Ishikawa (cell line): ENCODE data around the gene PRKN.

Source experiments
- CEBPB ChIP-seq: IDR thresholded peaks from 2 replicates; pipeline ENCODE4 v1.6.1; 2012
- EP300 ChIP-seq: IDR thresholded peaks from 2 replicates; pipeline ENCODE4 v1.6.1; 2012; ENCODE audit warnings: borderline replicate concordance
- MAX ChIP-seq: IDR thresholded peaks from 2 replicates; pipeline ENCODE4 v1.6.1; 2012
- RAD21 ChIP-seq: IDR thresholded peaks from 2 replicates; pipeline ENCODE4 v1.6.1; 2012; ENCODE audit warnings: low read depth
- REST ChIP-seq: IDR thresholded peaks from 2 replicates; pipeline ENCODE4 v1.6.1; 2012; ENCODE audit warnings: low read depth, mild to moderate bottlenecking
- TAF1 ChIP-seq: IDR thresholded peaks from 2 replicates; pipeline ENCODE4 v1.6.1; 2012; ENCODE audit warnings: low read depth, mild to moderate bottlenecking
- TCF12 ChIP-seq: IDR thresholded peaks from 2 replicates; pipeline ENCODE4 v1.6.1; 2012; ENCODE audit warnings: low read depth
- TEAD4 ChIP-seq: IDR thresholded peaks from 2 replicates; pipeline ENCODE4 v1.6.1; 2012
- YY1 ChIP-seq: IDR thresholded peaks from 2 replicates; pipeline ENCODE4 v1.6.1; 2012; ENCODE audit warnings: low read depth

- no peak for TF ChIP-seq TEAD4
- TF ChIP-seq TCF12: no peak
- TF ChIP-seq EP300: no peak
- TF ChIP-seq RAD21: no peak
- no peak for TF ChIP-seq REST
- no peak for TF ChIP-seq MAX
- no peak for TF ChIP-seq TAF1
- TF ChIP-seq YY1: no peak
- no peak for TF ChIP-seq CEBPB
Measured at GRCh38 chr6:162373868-162374267, 353.7 kb downstream of the PRKN start.
